Prostate gland (tissue), 2 donors: ENCODE results near the gene POLR1E. TPM values are rescaled to one million over a fixed set of nuclear protein-coding genes. Genes with fewer than 3 reads are reported as not detected.

Source experiments
- DNase-seq: peaks from one replicate; pipeline ENCODE4 v3.0.0-alpha.2; 2019; ENCODE audit warnings: low spot score
- H3K27ac ChIP-seq, 2 donors: fragments of 200-600 bp; sonication (generic); 2 replicates each; pipeline ENCODE4 v1.5.1; 2017 to 2019
- H3K27me3 ChIP-seq: fragments of 200-600 bp; sonication (generic); replicated peaks from 2 replicates; pipeline ENCODE4 v1.5.1; 2019; ENCODE audit not compliant: insufficient read depth
- H3K36me3 ChIP-seq, 2 donors: fragments of 200-600 bp; sonication (generic); 1 replicate in 1 of 2; 2 replicates in 1 of 2; pipeline versions ENCODE4 v1.5.1 to v1.8.1; 2017 to 2019
- H3K4me1 ChIP-seq: fragments of 200-600 bp; sonication (generic); replicated peaks from 2 replicates; pipeline ENCODE4 v1.5.1; 2019
- H3K4me3 ChIP-seq, 2 donors: fragments of 200-600 bp; sonication (generic); 2 replicates each; pipeline ENCODE4 v1.5.1; 2017 to 2019
- H3K9me3 ChIP-seq: fragments of 200-600 bp; sonication (generic); 2 replicates; pipeline ENCODE4 v1.5.1; 2017
- POLR2A ChIP-seq: fragments of 450-650 bp; IDR thresholded peaks from one replicate; pipeline ENCODE4 v1.6.1; 2016; ENCODE audit warnings: antibody characterized with exemption, mild to moderate bottlenecking
- POLR2AphosphoS5 ChIP-seq: sonication (generic); formaldehyde crosslinking; IDR thresholded peaks from one replicate; pipeline ENCODE4 v1.6.1; 2017; ENCODE audit warnings: antibody characterized with exemption
- WGBS: methylation state at CpG from one replicate; pipeline ENCODE4 v1.1.5; 2018; 5-methylcytosine and 5-hydroxymethylcytosine counted together
- intact Hi-C: fragments of 100-400 bp; cut with DNase I; formaldehyde crosslinking; loops from one replicate; pipeline ENCODE4 v1.14.2; 2022
- total RNA-seq, 2 donors: library from RNA; depleted of rRNA; stranded (reverse); fragments of >200 nt; gene quantifications; one replicate each; pipeline ENCODE4 v1.1.0, GENCODE V29; 2016
- TF ChIP-seq, protein P1 (sequence below), 4 experiments: fragments of 200-600 bp in 2 of 4; fragments of 450-650 bp in 2 of 4; sonication (generic) in 2 of 4; IDR thresholded peaks; 1 replicate in 3 of 4; 2 replicates in 1 of 4; pipeline ENCODE4 v1.5.1; 2016 to 2019; ENCODE audit warnings: antibody characterized with exemption in 4 of 4, mild to moderate bottlenecking in 2 of 4, moderate library complexity in 2 of 4

POLR1E gene
- total RNA-seq, 2 donors from 2014 or later = 20.7 to 21.0 TPM

- TF ChIP-seq, protein P1, sequence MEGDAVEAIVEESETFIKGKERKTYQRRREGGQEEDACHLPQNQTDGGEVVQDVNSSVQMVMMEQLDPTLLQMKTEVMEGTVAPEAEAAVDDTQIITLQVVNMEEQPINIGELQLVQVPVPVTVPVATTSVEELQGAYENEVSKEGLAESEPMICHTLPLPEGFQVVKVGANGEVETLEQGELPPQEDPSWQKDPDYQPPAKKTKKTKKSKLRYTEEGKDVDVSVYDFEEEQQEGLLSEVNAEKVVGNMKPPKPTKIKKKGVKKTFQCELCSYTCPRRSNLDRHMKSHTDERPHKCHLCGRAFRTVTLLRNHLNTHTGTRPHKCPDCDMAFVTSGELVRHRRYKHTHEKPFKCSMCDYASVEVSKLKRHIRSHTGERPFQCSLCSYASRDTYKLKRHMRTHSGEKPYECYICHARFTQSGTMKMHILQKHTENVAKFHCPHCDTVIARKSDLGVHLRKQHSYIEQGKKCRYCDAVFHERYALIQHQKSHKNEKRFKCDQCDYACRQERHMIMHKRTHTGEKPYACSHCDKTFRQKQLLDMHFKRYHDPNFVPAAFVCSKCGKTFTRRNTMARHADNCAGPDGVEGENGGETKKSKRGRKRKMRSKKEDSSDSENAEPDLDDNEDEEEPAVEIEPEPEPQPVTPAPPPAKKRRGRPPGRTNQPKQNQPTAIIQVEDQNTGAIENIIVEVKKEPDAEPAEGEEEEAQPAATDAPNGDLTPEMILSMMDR (IDR thresholded peaks at IDR 0.05) = no peak
- TF ChIP-seq POLR2AphosphoS5 = no peak
- no peak for TF ChIP-seq POLR2A
- H3K4me1 ChIP-seq = no peaks in the 10 kb centered on the region
- H3K27ac ChIP-seq = no peak overlapping the region
- no peaks in the 10 kb centered on the region for H3K9me3 ChIP-seq
- H3K4me3 ChIP-seq = no peak overlapping the region
- 98% methylated on average over 6 of the region's 6 CpGs for WGBS
- no peaks in the 10 kb centered on the region for H3K27me3 ChIP-seq
- no peak for DNase-seq
- no peaks in the 10 kb centered on the region for H3K36me3 ChIP-seq
- intact Hi-C loops = no loop called here
These were observed 39.9 kb upstream of the POLR1E start for GRCh38 chr9:37445832-37446231.

DNA sequence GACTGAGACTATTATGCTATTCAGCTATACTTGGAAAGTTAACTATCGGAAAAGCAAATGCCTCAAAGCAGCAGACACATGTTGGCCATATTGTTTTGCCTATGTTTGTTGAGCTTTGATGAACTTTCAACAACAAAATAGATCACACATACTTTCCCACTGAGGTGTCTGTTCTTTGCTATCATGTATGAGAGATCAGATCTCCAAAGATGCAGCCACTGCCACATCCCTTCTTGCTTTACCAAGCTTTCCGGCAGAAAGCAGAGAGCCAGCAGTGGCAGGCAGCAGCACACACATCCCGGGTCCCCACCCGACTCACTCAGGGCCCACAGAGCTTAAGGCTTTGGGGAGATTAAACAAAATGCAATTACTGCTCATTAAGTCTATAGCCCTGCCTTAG is 39.3 kb upstream of the POLR1E start:
- 68% methylated on average over 4 of the region's 4 CpGs for WGBS
- DNase-seq = no peak
- H3K27me3 ChIP-seq = no peaks in the 10 kb centered on the region
- TF ChIP-seq, protein P1 (IDR thresholded peaks at IDR 0.05) = no peak
- no peak for TF ChIP-seq POLR2A
- TF ChIP-seq POLR2AphosphoS5 = no peak
- no peaks in the 10 kb centered on the region for H3K4me1 ChIP-seq
- H3K9me3 ChIP-seq = no peaks in the 10 kb centered on the region
- intact Hi-C loops = no loop called here
- H3K27ac ChIP-seq = no peak overlapping the region
- H3K36me3 ChIP-seq = no peaks in the 10 kb centered on the region
- H3K4me3 ChIP-seq = no peak overlapping the region

DNA sequence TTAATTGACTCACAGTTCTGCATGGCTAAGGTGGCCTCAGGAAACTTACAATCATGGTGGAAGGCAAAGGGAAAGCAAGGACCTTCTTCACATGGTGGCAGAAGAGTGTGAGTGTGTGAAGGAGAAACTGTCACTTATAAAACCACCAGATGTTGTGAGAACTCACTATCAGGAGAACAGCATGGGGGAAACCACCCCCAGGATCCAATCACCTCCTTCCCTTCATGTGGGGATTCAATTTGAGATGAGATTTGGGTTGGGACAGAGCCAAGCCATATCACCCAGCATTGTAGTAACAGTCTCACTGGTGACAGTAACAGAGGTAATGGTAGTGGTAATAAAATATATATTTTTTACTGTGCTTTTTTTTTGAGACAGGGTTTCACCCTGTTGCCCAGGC is 38.6 kb upstream of the POLR1E start:
- Histone ChIP-seq H3K27ac (no peak overlapping the region), H3K4me1 (no peaks in the 10 kb centered on the region)
- intact Hi-C loops = no loop called here

GRCh38 chr9:37449862-37450632 is 35.7 kb upstream of the POLR1E start:
- H3K27me3 ChIP-seq = no peaks in the 10 kb centered on the region
- intact Hi-C loops = no loop called here
- peaks cover 4% of the 10 kb centered on the region for H3K4me1 ChIP-seq
- no peaks in the 10 kb centered on the region for H3K36me3 ChIP-seq
- no peak overlapping the region for H3K27ac ChIP-seq
- H3K4me3 ChIP-seq = no peak overlapping the region
- 47% methylated on average over 12 of the region's 12 CpGs for WGBS
- no peaks in the 10 kb centered on the region for H3K9me3 ChIP-seq
- no peak for TF ChIP-seq POLR2AphosphoS5
- TF ChIP-seq POLR2A = no peak
- TF ChIP-seq, protein P1 (IDR thresholded peaks at IDR 0.05) = no peak
- DNase-seq = no peak

More for the DNA sequence above, 38.6 kb upstream of the POLR1E start:
- no peak overlapping the region for H3K4me3 ChIP-seq
- no peaks in the 10 kb centered on the region for H3K36me3 ChIP-seq
- no peak for TF ChIP-seq POLR2AphosphoS5
- TF ChIP-seq, protein P1 (IDR thresholded peaks at IDR 0.05) = no peak
- TF ChIP-seq POLR2A = no peak
- DNase-seq = no peak
- no peaks in the 10 kb centered on the region for H3K9me3 ChIP-seq
- no peaks in the 10 kb centered on the region for H3K27me3 ChIP-seq

- DNase-seq = no peak
- TF ChIP-seq POLR2AphosphoS5 = no peak
- TF ChIP-seq, protein P1 (IDR thresholded peaks at IDR 0.05) = no peak
- TF ChIP-seq POLR2A = no peak
- Histone ChIP-seq H3K36me3 (no peaks in the 10 kb centered on the region), H3K4me1 (peaks cover 4% of the 10 kb centered on the region), H3K27ac (peak overlapping the region; percentile 1 to 24), H3K4me3 (no peak overlapping the region), H3K9me3 (no peaks in the 10 kb centered on the region), H3K27me3 (no peaks in the 10 kb centered on the region)
- WGBS = 65% methylated on average over 3 of the region's 3 CpGs
- intact Hi-C loops = no loop called here
These were observed 34.1 kb upstream of the POLR1E start for GRCh38 chr9:37451628-37452027.
